GM18498 (cell line): ENCODE results near the gene PDE4B.
A peak's percentile ranks its signal among the peaks of the same experiment; 100 is the strongest.
"Not testable (repeated sequence)": the region's sequence is repeated elsewhere in the genome, so short reads cannot be mapped to it uniquely, and the experiment has no call there.

Experiments
- ATAC-seq: cut with Tn5 transposase; IDR thresholded peaks from one replicate; pipeline ENCODE4 v1.9.1; 2021; ENCODE audit warnings: mild to moderate bottlenecking, moderate library complexity; ENCODE audit not compliant: unreplicated experiment

The PDE4B gene

DNA sequence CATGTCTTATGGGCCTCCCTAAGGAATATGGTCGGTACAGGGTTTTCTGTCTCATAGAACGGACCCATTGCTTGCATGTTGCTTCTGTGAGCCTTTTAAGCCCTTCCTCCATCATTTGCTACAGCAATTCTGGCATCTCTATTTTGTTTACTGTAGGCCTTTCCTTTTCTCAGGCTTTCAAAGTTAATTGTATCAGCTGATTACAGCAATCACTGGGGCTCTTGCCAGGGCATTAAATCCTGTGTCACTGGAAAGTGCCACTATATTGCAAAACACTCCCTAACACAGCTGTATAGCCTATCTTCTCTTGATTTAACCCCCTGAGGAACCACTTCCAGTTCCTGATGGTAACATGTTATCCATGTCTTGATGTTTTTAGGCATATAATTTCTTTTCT, 156.5 kb downstream of the PDE4B start:
- no peak for ATAC-seq

DNA sequence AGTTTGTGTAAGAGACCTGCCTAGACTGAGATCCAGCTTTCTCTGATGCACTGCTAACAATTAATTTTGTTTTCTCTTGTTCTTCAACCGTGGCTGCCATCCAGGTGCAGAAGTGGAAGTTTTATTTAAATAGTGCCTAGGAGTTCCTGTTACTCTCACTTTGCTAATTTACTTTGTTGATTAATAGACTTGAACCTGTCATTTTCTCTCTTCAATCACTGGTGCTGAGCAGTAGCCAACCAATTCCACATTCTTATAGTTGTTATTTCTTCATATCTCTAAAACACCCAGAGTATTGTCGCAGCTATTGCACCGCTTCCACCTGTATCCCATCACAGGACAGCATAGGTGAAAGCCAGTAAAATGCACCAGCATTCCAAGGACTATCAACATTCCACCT, 157.2 kb downstream of the PDE4B start:
- ATAC-seq = no peak

DNA sequence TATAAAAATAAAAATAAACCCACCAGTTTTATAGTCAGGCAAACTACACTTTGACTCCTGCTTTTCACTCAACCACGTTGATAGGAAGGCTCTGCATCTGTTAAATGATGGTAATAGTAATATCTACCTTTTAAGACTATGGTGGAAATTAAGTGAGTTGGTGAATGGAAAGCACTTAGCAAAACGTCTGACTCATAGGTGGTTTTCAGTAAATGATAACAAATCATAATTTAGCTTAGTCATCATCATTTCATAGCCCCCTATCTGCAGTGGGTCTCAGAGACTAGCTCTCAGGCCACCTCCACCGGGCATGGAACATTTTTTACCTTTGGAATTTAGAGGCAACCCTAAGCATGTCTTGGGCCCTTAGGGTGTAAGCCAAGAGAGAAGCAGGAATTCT, 160.0 kb downstream of the PDE4B start:
- no peak for ATAC-seq

DNA sequence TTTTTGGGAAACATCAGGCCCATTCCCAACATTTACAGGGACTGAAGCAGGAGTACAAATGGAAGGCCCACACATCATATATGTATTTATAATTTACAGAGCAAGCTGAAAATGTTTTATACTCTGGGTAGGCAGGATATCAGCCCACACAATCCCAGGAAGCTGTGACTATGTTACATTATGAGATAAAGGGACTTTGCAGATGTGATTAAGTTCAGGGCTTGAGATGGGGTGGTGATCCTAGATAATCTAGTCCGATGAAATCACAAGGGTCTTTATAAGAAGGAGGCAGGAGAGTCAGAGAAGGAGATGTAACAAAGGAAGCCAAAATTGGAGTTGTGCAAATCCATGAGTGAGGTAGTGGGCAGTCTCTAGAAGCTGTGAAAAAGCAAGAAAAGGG, 160.5 kb downstream of the PDE4B start:
- no peak for ATAC-seq

DNA sequence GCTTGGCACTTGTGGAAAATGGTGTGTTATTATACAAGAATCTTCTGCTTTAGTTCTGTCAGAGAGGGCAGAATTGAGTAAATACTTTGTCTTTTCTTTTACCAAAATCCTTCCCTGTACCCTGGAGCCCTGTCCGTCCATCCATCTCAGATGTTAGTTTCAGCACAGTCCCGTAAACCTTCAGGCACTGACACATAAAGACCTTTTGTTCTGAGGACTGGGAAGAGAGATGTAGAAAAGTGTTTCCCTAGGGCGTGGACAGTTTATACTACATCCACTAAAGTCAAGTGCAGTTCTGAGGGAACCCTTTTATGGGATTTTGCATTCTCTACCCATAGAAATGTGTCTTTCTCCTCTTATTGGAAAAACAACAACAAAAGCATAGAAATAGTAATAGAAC, 162.4 kb downstream of the PDE4B start:
- ATAC-seq = no peak

DNA sequence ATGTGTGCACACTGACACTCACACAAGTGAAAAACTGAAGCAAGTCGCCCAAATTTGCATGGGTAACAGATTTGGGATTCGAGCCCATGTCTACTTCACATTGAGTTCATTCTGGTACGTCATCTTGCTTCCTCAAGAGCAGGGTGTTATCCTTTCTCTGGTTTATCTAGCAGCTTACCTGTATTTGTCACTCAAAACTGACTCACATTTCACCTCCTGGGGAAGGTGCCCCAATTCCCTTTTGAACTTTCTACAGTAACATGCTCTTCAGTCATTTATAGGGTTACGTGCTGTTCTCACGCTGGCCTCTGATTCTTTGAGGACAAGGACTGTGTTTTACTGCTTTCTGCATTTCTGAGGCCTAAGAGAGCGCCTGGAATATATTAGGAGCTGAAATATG, 162.8 kb downstream of the PDE4B start:
- ATAC-seq = no peak

DNA sequence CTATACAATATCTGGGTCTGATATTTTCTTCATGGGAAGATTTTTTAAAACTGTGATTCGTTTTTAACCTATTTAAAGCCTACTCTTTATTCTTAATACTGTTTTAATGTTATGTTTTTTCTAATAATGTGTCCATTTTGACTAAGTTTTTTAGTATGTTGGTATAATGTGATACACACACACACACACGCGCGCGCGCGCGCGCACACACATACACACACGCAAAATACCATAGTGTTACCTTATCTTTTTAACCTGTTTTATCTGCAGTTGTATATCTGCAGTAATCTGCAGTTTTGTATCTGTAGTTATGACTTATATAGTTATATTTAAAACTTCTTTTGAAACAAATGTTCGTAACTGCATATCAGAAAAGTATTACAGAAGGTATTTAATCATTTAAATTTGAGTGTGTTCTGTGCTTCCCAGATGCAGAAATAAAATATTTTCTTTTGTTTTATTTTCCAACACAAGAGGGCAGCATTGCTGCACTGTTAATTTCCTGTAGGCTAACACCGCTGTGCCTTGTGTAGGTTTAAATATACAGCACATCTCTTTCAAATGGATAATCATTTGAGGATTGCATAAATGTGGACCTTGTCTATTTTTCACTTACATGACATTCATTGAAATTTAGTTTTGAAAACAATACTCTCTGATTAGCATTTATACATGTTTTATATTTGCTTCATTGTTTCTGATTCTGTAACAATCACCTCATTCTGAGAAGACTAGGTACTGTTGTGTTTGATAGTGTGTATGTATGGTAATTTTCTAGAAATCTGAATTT, 166.1 kb downstream of the PDE4B start:
- ATAC-seq = peak; percentile 64

DNA sequence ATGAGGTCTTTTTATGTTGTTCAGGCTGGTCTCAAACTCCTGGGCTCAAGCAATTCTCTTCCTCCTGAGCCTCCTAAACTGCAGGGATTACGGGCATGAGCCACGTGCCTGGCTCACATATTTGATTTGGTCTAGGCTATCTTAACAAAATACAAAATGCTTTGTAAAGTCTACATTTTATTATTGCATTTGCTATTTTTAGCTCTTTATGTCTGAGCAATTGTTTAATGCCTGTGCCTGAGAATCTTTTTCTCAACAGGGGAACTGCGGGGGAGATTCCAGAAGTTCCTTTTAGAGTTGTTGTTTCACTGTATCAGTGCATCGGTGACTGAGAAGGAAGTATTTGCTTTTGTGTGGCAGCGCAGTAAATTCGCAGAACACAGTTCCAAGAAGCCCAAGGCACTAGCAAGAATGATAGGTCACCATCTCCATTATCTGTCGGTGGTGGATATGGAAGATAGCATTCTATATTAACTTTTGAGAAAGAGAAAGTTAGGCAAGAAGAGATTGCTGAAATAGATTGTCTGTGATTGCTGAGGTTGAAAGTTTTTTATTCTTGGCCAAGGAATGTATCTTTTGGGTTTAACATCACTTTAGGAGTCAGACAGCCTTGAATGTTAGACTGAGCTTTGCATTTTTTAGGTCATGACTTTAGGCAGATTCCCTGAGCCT, 167.3 kb downstream of the PDE4B start:
- ATAC-seq = no peak

DNA sequence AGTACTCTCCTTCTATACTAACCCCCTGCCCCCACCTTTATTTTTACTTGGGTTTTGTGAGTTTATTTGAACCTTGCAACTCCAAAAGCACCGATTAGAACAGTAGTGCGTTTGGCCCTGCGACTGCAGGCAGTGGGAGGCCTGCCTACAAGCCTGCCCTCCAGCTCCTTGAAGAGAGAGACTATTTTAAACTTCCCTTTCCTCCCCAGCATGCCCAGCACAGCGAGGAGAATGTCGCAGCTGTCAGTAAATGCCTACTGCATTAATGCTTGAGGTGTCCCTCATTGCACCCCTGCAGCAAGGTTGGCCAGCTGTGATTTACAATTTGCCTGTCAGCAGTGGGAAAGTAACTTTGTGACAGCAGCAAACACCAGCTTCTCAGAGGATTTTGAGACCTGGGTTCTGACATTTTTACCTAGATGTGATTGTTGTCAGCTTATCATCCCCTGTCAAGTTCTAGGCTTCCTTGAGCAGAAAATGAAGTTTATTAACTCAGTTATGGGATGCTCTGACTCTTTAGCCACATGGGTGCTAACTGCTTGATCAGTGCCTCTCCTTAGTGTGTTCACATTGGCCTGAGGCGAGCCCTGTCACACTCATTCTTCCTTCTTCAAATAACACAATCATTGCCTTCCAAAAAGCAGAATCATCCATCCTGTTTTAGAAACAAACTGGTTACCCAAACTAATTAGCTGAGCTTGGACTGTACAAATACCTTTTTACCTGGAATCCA, 170.6 kb downstream of the PDE4B start:
- ATAC-seq = no peak

DNA sequence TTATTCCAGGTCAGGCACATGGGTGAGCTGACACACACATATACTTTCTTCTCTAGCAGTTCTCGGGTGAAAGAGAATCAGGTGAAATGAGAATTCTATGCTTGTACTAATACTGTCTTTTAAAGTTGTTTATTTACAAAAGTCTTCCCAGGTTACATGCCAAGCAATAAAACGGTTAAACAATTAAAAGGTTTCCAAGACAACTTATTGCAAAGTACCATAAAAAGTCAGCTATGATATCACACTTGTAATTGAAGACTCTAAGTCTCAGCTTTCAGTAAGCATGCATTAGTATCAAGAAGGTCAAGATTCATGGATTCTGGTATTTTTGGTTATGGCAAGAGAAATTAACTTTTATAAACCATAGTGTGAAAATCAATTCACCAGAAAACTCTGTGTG, 171.4 kb downstream of the PDE4B start:
- ATAC-seq = no peak

DNA sequence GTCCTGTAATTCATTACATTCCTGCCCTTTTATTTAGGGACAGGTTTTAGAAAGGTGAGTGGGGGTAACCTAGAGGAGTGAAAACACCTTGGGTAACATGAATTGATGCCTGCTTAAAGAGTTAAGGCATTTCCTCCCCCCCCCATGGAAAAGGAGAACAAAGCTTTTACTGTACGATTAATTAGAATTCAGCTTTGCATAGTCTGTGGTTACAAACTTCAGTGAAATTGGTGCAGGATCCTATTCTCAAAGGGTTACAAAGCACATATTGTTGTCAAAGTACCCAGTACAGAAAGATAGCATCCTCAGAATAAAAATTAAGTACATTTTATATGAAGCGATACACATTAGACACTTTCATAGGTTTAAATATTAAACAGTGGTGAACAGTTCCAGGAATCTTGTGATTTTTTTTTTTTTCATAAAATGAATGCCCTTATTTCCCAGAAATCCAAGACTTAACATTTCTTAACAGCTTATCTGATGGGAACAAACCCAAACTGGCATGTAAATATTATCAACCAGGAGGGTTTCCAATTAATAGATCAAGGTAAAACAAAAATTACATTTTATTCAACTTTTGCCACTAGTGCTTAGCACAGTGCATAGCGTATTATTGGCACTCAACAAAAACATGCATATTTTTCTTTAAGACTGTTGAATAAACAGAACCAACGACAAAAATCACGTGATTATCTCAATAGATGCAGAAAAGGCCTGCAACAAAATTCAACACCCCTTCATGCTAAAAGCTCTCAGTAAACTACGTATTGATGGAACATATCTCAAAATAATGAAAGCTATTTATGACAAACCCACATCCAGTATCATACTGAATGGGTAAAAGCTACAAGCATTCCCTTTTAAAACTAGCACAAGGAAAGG, 172.7 kb downstream of the PDE4B start:
- no peak for ATAC-seq

DNA sequence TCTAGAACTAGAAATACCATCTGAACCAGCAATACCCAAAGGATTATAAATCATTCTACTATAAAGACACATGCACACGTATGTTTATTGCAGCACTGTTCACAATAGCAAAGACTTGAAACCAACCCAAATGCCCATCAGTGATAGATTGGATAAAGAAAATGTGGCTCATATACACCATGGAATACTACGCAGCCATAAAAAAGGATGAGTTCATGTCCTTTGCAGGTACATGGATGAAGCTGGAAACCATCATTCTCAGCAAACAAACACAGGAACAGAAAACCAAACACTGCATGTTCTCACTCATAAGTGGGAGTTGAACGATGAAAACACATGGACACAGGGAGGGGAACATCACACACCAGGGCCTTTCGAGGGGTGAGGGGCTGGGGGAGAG, 174.8 kb downstream of the PDE4B start:
- ATAC-seq = not testable (repeated sequence)

DNA sequence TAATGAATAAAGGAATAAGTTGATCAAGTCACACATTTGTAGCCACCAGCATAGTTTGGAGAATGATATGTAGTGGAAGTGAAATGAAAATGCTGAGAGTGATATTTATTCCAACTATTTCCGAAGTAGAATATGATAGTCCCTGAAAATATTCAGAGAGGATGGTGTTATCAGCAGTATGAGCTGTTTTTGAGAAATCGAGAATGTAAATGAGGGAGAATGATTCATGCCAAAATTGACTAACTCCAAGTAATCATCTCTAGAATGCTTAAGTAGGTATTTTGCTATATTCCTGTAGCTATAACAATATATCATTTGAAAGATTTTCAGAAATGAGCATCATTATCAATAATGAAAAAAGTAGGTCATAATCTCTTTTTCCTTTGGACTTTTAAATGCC, 178.9 kb downstream of the PDE4B start:
- ATAC-seq = no peak

DNA sequence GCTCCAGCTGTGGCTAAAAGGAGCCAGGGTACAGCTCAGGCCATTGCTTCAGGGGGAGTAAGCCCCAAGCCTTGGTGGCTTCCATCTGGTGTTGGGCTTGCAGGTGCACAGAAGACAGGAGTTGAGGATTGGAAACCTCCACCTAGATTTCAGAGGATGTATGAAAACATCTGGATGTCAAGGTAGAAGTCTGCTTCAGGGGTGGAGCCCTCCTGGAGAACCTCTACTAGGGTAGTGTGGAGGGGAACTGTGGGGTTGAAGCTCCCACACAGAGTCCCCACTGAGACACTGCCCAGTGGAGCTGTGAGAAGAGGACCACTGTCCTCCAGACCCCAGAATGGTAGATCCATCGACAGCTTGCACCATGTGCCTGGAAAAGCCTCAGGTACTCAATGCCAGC, 183.0 kb downstream of the PDE4B start:
- ATAC-seq = no peak

DNA sequence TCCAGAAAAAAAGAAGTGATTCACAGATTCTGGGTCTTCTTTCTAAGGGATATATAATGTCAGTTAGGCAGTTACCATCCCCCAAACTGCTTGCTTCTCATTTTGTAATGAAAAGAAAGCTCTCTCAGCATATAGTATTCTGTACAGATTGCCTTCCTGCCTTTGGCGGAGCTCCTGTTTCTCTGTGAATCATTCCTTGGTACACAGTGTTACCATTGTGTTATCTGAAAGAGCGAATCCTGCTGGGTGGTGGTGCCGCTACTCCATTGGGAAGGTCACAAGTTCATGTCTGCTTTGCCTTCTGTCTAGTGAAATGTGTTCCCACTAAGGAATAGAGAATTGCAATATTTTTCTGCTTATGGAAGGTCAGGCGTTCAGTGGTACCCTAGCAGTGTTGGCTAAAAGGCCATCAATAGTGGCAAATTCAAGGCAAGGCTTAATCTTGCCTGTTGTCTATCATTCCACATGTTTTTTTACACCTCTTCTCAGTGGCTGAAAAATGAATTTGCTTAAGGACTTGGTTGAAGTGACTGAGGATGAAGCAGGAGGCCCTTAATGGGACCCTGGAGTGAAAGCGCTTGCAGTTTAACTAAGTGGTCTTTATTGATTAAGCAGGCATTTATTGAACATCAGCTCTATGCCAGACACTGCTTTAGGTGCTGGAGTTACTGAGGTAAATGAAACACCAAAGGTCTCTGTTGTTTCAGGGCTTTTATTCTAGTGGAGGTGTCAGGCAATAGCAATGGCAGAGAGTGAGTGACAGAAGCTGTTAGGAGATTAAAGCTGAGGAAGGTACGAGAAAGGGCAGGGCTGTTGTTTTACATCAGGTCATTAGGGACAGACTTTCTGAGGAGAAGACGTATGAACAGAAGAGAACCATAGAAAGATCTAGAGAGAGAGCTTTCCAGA, 186.7 kb downstream of the PDE4B start:
- ATAC-seq = no peak

DNA sequence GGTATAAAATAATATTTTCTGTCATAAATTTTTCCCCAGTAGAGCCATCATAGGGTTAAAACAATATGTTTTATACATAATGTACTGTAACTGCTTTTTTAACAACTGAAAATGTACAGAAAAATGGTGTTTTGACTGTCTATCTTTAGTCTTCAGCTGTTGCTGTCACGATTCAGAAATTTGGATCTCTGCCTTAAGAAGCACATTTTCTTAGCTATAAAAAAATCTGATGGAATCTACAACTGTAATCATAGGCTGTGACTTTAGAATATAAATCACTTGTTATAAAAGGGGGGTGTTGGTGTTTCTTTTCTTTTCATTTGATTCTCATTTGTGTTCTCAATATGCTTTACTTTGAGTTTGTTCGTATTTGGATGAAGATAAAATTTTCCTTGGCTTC, 187.5 kb downstream of the PDE4B start:
- ATAC-seq = no peak

DNA sequence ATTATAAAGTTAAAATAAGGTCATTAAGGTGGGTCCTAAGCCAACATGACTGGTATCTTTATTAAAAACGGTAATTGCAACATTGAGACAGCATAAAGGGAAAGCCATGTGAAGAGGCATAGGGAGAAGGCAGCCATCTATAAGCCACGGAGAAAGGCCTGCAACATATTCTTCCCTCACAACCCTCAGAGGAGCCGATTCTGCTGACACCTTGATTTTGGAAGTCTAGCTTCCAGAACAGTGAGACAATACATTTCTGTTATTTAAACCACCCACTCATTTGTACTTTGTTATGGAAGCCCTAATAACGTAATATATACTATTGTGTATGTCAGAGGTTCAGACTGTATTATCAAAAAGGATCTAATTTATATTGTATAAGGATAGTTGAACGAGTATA, 190.8 kb downstream of the PDE4B start:
- ATAC-seq = no peak

DNA sequence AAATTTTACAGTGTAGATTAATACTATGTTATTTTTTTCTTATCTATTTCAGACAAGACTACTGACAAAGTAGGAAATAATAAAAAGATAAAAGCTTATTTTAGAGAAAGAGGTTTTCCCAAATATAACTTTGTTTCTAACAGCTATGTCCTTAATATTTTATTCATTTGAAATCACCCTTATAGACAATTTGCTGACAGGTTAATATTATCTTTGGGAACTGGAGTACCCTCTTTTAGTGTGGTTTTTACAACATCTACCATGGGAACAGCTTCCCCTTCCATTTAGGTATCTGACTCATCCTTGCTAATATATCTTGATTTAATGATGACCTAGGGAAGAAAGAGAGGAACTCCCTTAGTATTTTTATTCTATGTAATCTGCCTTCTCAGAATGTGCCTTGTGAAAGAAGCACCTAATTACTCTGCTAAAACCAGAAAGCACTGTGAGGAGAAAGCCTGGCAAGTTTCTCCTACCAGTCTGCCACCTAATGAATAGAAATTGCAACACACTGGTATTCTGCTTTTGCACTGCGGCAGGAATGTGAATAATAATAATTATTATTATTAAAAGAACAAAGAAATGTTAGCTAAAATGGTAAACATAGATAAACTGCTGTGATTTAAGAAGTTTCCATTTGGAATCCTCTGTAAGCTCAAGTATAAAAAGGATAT, 192.8 kb downstream of the PDE4B start:
- no peak for ATAC-seq

DNA sequence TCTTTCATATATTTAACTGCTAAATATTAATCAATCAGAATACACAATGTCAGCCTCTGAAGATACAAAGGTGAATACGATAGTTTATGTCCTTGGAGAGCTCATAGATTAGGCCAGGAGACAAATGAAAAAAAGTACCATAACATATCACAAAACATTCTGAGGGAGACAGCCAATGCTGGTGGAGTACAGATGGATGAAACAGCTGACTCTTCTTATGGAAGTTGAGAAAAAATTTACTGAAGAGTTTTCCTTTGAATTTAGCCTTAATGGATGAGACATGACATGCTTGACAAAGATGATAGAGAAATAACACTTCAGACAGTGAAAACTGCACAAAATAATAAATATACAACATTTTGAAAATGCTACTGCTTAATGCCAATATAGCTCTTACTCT, 193.5 kb downstream of the PDE4B start:
- no peak for ATAC-seq
